ENCODE measurements around the gene CCNE1. TPM values are rescaled to one million over a fixed set of nuclear protein-coding genes. Genes with fewer than 3 reads are reported as not detected.

Gene CCNE1
- total RNA-seq, 1 experiment from 2014 or later: 40.2 TPM

DNA sequence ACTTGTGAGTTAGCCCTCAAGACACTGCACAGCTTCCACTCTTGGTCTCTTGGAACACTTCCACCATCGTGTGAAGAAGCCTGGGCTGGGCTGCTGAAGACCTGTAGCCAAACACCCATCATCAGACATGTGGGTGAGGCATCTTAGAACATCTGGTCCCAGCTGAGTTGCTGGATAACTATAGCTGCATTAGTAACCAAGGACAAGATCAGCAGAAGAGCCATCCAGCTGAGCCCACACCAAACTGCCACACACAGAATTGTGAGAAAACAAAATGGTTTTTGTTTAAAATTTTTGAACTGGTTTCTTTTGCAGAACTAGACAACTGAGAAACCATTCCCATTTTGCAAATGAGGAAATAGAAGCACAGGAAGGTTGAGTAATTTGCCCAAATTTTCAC is 56.2 kb downstream of the CCNE1 start:
- Histone ChIP-seq H4K91ac (ENCODE audit: insufficient read length, low read depth, low read length) (no peak overlapping the region), H4K20me1 (ENCODE audit: control insufficient read depth, insufficient read depth, insufficient read length) (no peaks in the 10 kb centered on the region), H2AFZ (ENCODE audit: low read length) (no peak overlapping the region), H2BK120ac (ENCODE audit: low read depth, low read length, poor library complexity, severe bottlenecking) (no peak overlapping the region), H3K4me1 (ENCODE audit: insufficient read depth, low read length) (no peaks in the 10 kb centered on the region; the same call in 1 of the 2 replicates), H3K27ac (ENCODE audit: insufficient read length, low read depth, low read length) (no peak overlapping the region), H3K4ac (ENCODE audit: low read depth, low read length) (no peak overlapping the region), H3K18ac (ENCODE audit: insufficient read length, low read depth, low read length) (no peak overlapping the region), H4K8ac (replicated peaks; ENCODE audit: insufficient read length, low read depth, low read length) (no peak overlapping the region), H2AK5ac (ENCODE audit: insufficient read length, low read length) (no peak overlapping the region), H3K56ac (ENCODE audit: insufficient read length, low read depth, low read length) (no peak overlapping the region), H3K23ac (ENCODE audit: insufficient read length, low read depth, low read length) (no peak overlapping the region), H3K79me1 (ENCODE audit: insufficient read depth, low read depth, low read length, poor library complexity, severe bottlenecking) (no peaks in the 10 kb centered on the region), H3K9ac (ENCODE audit: extremely low read depth, insufficient read length, low read length) (no peak overlapping the region), H3K27me3 (ENCODE audit: insufficient read depth, low read length) (peaks cover 3% of the 10 kb centered on the region; the same call in 1 of the 2 replicates), H4K5ac (ENCODE audit: insufficient read length, low read depth, low read length) (no peak overlapping the region), H3K79me2 (ENCODE audit: insufficient read depth, low read length) (no peaks in the 10 kb centered on the region), H2BK12ac (ENCODE audit: insufficient read length, low read depth, low read length) (no peak overlapping the region), H2BK5ac (ENCODE audit: insufficient read length, low read length) (no peak overlapping the region), H3K14ac (ENCODE audit: insufficient read depth, low read length) (no peak overlapping the region), H2BK20ac (ENCODE audit: low read depth, low read length, poor library complexity, severe bottlenecking) (no peak overlapping the region), H2BK15ac (ENCODE audit: low read depth, low read length) (no peak overlapping the region), H3K9me3 (ENCODE audit: control insufficient read depth, low read depth, low read length) (no peaks in the 10 kb centered on the region), H3K23me2 (ENCODE audit: insufficient read length, low read depth, low read length, poor library complexity, severe bottlenecking) (peaks cover 3% of the 10 kb centered on the region), H3K4me2 (ENCODE audit: insufficient read depth, insufficient read length, low read length) (no peak overlapping the region), H3T11ph (ENCODE audit: low read length) (no peak overlapping the region)
- Mint-ChIP-seq H3K27ac (no peak overlapping the region), H3K4me1 (peaks cover 2 to 12% of the 10 kb centered on the region in 2 experiments; a peak in 2 of 4 replicates), H3K4me3 (no peak overlapping the region), H3K27me3 (ENCODE audit: low read depth) (peaks cover 33% of the 10 kb centered on the region), H3K36me3 (ENCODE audit: insufficient read depth in 1 of 3, low read depth in 3 of 3) (peaks cover 0 to 3% (median 0%) of the 10 kb centered on the region in 3 experiments; a peak in 1 of 7 replicates), H3K9me3 (peaks cover 5 to 8% of the 10 kb centered on the region in 2 experiments; a peak in 3 of 5 replicates)
- DNase-seq: no peak
- no CpG with 5 or more reads among the region's 1 CpG for WGBS (ENCODE audit: extremely low coverage, insufficient read length, low lambda C conversion rate)
- no peak for TF ChIP-seq CTCF (conservative IDR thresholded peaks at IDR 0.05)

All from H9 (cell line).